OCI-LY7 (cell line): Measurements from ENCODE around the gene RRH. TPM values are rescaled to one million over a fixed set of nuclear protein-coding genes. Genes with fewer than 3 reads are reported as not detected.

Experiments used
- BruUV-seq: library from RNA; stranded (reverse); fragments of 400-500 nt; replicated peaks from 2 replicates; lab custom pipeline; 2021; lab: Mats Ljungman, UMichigan
- CTCF ChIA-PET: fragments of 300-600 bp; sonication (Branson Sonifier 250); formaldehyde crosslinking; loops from one replicate; lab custom pipeline; 2022; ENCODE audit warnings: antibody characterized with exemption; ENCODE audit not compliant: unreplicated experiment; lab: Charles Lee
- POLR2A ChIA-PET: fragments of 300-600 bp; sonication (Branson Sonifier 250); formaldehyde crosslinking; loops from one replicate; lab custom pipeline; 2022; ENCODE audit warnings: antibody characterized with exemption; lab: Charles Lee
- DNase-seq: peaks from one replicate; pipeline ENCODE4 v3.0.0-alpha.2; 2015; ENCODE audit warnings: low spot score
- H2AFZ ChIP-seq: fragments of 200-600 bp; sonication (generic), shearing (Covaris generic); 2 replicates; pipeline ENCODE4 v1.6.1; 2014; ENCODE audit warnings: mild to moderate bottlenecking, antibody characterized with exemption, low read length, moderate library complexity
- H3K27ac ChIP-seq: fragments of 200-600 bp; sonication (generic); 2 replicates; pipeline ENCODE4 v1.5.1; 2014; ENCODE audit warnings: mixed run types, low read depth, mild to moderate bottlenecking, moderate library complexity, low read length, inconsistent platforms; ENCODE audit not compliant: poor library complexity, severe bottlenecking
- H3K36me3 ChIP-seq: fragments of 200-600 bp; sonication (generic); 2 replicates; pipeline ENCODE4 v1.6.1; 2014; ENCODE audit warnings: mild to moderate bottlenecking, antibody characterized with exemption, low read length, moderate library complexity, mixed read lengths; ENCODE audit not compliant: insufficient read depth
- H3K4me1 ChIP-seq: fragments of 200-600 bp; sonication (generic); 2 replicates; pipeline ENCODE4 v1.5.1; 2014; ENCODE audit warnings: mild to moderate bottlenecking, low read length; ENCODE audit not compliant: insufficient read depth, poor library complexity, severe bottlenecking
- H3K4me2 ChIP-seq: fragments of 200-600 bp; sonication (generic); 2 replicates; pipeline ENCODE4 v1.6.1; 2014; ENCODE audit warnings: mild to moderate bottlenecking, low read length
- H3K4me3 ChIP-seq: fragments of 200-600 bp; sonication (generic); 2 replicates; pipeline ENCODE4 v1.5.1; 2014; ENCODE audit warnings: mild to moderate bottlenecking, low read depth, low read length; ENCODE audit not compliant: poor library complexity, severe bottlenecking
- H3K79me2 ChIP-seq: fragments of 200-600 bp; sonication (generic); 2 replicates; pipeline ENCODE4 v1.6.1; 2016; ENCODE audit warnings: low read depth, mild to moderate bottlenecking, low read length, moderate library complexity, mixed read lengths; ENCODE audit not compliant: insufficient read depth
- H3K9me2 ChIP-seq: fragments of 200-600 bp; sonication (generic); 2 replicates; pipeline ENCODE4 v1.6.1; 2016; ENCODE audit warnings: mild to moderate bottlenecking, low read length, mixed read lengths; ENCODE audit not compliant: insufficient read depth
- H3K9me3 ChIP-seq: fragments of 200-600 bp; sonication (generic); 2 replicates; pipeline ENCODE4 v1.6.1; 2014; ENCODE audit warnings: mild to moderate bottlenecking, mixed run types, low read length, mixed read lengths
- H4K20me1 ChIP-seq: fragments of 200-600 bp; sonication (generic); 2 replicates; pipeline ENCODE4 v1.6.1; 2014; ENCODE audit warnings: mild to moderate bottlenecking, antibody characterized with exemption, low read length, moderate library complexity, mixed read lengths; ENCODE audit not compliant: insufficient read depth
- CTCF ChIP-seq: fragments of 200-600 bp; sonication (generic); conservative IDR thresholded peaks from 2 replicates; pipeline ENCODE4 v1.5.1; 2014; ENCODE audit warnings: mild to moderate bottlenecking, antibody characterized with exemption, low read length, moderate library complexity, mixed read lengths
- EZH2phosphoT487 ChIP-seq: fragments of 200-600 bp; sonication (generic); IDR thresholded peaks from 2 replicates; pipeline ENCODE4 v1.6.1; 2018; ENCODE audit warnings: low read depth, borderline replicate concordance, mild to moderate bottlenecking, mixed run types, antibody characterized with exemption, low read length, moderate library complexity, mixed read lengths
- intact Hi-C: fragments of 100-400 bp; cut with micrococcal nuclease; formaldehyde crosslinking; loops from one replicate; pipeline ENCODE4 v1.10.0; 2022; ENCODE audit not compliant: unreplicated experiment
- total RNA-seq, 2 experiments: library from RNA; depleted of rRNA in 1 of 2; stranded (reverse); fragments of >200 nt in 1 of 2; shearing (Covaris generic) in 1 of 2; gene quantifications; 2 replicates each; pipeline ENCODE4 v1.2.3, GENCODE V29; 2014 to 2022

Gene RRH
- total RNA-seq, 2 experiments from 2014 or later, result 0.23 to 0.35 TPM

- BruUV-seq, result no TSS peak
- H3K4me2 ChIP-seq, result no peak overlapping the region
- TF ChIP-seq CTCF (no peak), EZH2phosphoT487 (no peak)
- no peaks in the 10 kb centered on the region for H4K20me1 ChIP-seq
- H3K36me3 ChIP-seq, result no peaks in the 10 kb centered on the region
- ChIA-PET POLR2A (interaction anchor here (0.7 to 1.4 kb wide), 4 partner anchors 14 to 1699 kb away, joined by 3 to 4 read pairs (median 3); no protein-coding TSS in a partner anchor), CTCF (no interaction called here)
- no peaks in the 10 kb centered on the region for H3K79me2 ChIP-seq
- no peaks in the 10 kb centered on the region for H3K9me2 ChIP-seq
- DNase-seq, result no peak
- intact Hi-C loops, result no loop called here
- no peak overlapping the region for H3K4me3 ChIP-seq
- no peak overlapping the region for H2AFZ ChIP-seq
- H3K9me3 ChIP-seq, result no peaks in the 10 kb centered on the region
- H3K27ac ChIP-seq, result no peak overlapping the region
- H3K4me1 ChIP-seq, result no peaks in the 10 kb centered on the region
Measured at GRCh38 chr4:109878355-109878754, 50.6 kb downstream of the RRH start.

- DNase-seq, result no peak
- CTCF ChIA-PET, result no interaction called here
- H3K27ac ChIP-seq, result no peak overlapping the region
- no TSS peak for BruUV-seq
- no peaks in the 10 kb centered on the region for H3K9me3 ChIP-seq
- no peaks in the 10 kb centered on the region for H3K4me1 ChIP-seq
- H3K36me3 ChIP-seq, result no peaks in the 10 kb centered on the region
- H4K20me1 ChIP-seq, result no peaks in the 10 kb centered on the region
- no peaks in the 10 kb centered on the region for H3K9me2 ChIP-seq
- H3K79me2 ChIP-seq, result no peaks in the 10 kb centered on the region
- no peak overlapping the region for H3K4me3 ChIP-seq
- TF ChIP-seq EZH2phosphoT487 (no peak), CTCF (no peak)
- no peak overlapping the region for H2AFZ ChIP-seq
- no peak overlapping the region for H3K4me2 ChIP-seq
- POLR2A ChIA-PET, result interaction anchor here (0.5 to 0.7 kb wide), 2 partner anchors 1254 to 1698 kb away, joined by 3 read pairs; no protein-coding TSS in a partner anchor
- intact Hi-C loops, result no loop called here
Measured at GRCh38 chr4:109879081-109879480, 51.3 kb downstream of the RRH start.

DNA sequence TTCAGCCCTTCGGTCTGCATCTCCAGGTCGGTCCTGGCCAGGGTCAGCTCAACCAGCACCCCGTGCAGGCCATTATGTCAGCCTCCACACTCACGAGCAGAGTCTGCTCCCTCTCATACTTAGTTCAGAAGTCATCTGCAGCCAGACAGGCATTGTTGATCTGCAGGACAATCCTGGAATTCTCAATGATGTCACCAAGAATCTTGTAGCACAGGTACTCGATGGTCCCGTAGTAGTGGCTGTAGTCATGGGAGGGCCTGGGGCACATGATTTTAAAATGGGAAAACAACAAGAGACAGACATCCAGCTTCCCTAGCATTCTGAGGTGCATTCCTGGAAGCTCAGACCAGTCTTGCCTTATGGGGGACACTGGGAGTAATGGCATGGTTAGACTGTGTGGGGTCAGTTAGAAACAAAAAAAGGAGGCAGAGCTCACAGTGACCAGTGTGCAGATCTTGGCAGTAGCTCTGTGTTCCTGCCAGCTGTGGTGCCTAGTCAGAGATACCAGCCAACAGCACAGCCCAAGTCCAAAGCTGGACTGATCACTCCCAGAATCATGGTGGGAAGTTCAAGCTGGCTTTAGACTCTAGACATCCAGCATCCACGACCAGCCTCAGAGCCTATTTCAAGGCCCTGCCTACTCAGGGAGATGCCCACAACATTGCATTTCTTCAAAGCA, 52.0 kb downstream of the RRH start:
- H3K4me1 ChIP-seq, result no peaks in the 10 kb centered on the region
- H3K36me3 ChIP-seq, result no peaks in the 10 kb centered on the region
- H3K4me3 ChIP-seq, result no peak overlapping the region
- H2AFZ ChIP-seq, result no peak overlapping the region
- intact Hi-C loops, result no loop called here
- no peaks in the 10 kb centered on the region for H3K9me2 ChIP-seq
- CTCF ChIA-PET, result no interaction called here
- no peaks in the 10 kb centered on the region for H3K9me3 ChIP-seq
- TF ChIP-seq CTCF, result no peak
- TF ChIP-seq EZH2phosphoT487, result no peak
- BruUV-seq, result no TSS peak
- no peak overlapping the region for H3K27ac ChIP-seq
- H4K20me1 ChIP-seq, result no peaks in the 10 kb centered on the region
- DNase-seq, result no peak
- no peaks in the 10 kb centered on the region for H3K79me2 ChIP-seq
- no peak overlapping the region for H3K4me2 ChIP-seq
- POLR2A ChIA-PET, result interaction anchor here (0.5 kb wide), 1 partner anchor 1255 kb away, joined by 3 read pairs; no protein-coding TSS in a partner anchor
